ENCODE measurements around the gene LPGAT1.
"Not testable (repeated sequence)": the region's sequence is repeated elsewhere in the genome, so short reads cannot be mapped to it uniquely, and the experiment has no call there.

LPGAT1 gene

DNA sequence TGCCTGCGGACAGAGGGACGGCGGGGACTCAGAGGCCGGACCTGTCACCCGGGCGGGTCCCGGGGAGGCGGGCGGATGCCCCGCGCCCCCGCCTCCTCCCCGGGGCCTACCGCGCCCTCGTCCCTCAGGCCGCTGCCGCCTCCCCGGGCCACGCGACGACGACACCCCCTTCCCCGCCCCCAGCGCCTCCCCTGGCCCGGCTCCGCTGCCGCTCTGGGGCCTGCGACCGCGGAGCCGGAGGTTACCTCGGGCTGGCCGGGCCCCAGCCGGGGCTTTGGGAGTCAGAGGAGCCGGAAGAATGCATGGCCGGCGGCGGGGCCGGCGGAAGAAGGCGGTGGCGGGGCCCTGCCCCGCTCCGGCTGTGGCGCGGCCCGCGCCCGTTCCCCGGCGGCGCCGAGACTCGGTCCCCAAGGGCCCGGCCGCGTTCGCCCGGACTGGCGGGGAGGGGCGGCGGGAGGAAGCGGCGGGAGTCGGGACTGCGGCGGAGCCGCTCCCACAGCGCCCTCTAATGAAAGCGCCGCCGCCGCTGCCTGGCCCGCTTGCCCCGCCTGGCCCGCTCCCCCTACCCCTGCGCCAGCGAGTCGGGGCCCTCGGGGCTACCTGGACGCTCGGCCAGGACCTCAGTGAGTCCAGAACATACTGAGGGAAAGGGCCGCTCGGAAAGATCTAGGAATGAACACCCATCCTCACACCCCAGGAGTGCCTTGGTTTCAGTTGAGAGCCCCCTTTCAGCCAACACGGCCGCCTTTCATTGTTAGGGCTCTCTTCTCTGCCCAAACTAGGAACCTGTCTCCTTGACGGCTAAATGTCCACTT, at the start of gene LPGAT1:
Gene LPGAT1, minus strand, starts transcription at position 436 of the 815 bp plus-strand sequence. CDS start 1,467 bp downstream, outside the sequence.
- H3K9me3 ChIP-seq (ENCODE audit: low read depth, low read length): no peaks in the 10 kb centered on the region
- TF ChIP-seq FOXP2 (optimal IDR thresholded peaks at IDR 0.05; ENCODE audit: control extremely low read depth, extremely low read length, insufficient read depth) (no peak), POLR2AphosphoS5 (IDR thresholded peaks at IDR 0.05; ENCODE audit: borderline replicate concordance, low read depth, low read length) (no peak), EZH2 (IDR thresholded peaks at IDR 0.05) (no peak)
- H3K27ac ChIP-seq: no peak within 1 kb of the TSS
- peak within 1 kb of the TSS; percentile 90 for H3K4me3 ChIP-seq
- DNase-seq (ENCODE audit: low read depth, low spot score): no peak
- H3K9ac ChIP-seq (ENCODE audit: insufficient read length): peak within 1 kb of the TSS; percentile 92
- H3K36me3 ChIP-seq (ENCODE audit: insufficient read depth, low read length): no peaks in the 10 kb centered on the region

DNA sequence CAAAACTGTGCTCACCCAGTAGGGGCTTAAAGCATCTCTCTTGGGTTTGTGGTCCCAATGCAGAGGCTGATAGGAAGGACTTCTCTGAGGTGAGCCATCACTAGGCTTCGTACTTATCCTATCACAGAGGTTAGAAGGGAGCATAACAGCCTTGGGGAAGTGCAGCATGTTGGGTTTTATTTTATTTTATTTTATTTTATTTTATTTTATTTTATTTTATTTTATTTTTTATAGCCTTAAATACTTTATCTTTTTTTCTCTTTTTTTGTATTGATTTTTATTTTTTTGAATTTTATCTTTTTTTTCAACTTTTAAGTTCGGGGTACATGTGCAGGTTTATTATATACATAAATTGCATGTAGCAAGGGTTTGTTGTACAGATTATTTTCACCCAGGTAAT, 48.9 kb upstream of the LPGAT1 start:
- no peaks in the 10 kb centered on the region for H3K9me3 ChIP-seq (ENCODE audit: low read depth, low read length)
- H3K4me3 ChIP-seq: no peak overlapping the region
- DNase-seq (ENCODE audit: low read depth, low spot score): no peak
- TF ChIP-seq EZH2 (IDR thresholded peaks at IDR 0.05): no peak
- TF ChIP-seq POLR2AphosphoS5 (IDR thresholded peaks at IDR 0.05; ENCODE audit: borderline replicate concordance, low read depth, low read length): no peak
- TF ChIP-seq FOXP2 (optimal IDR thresholded peaks at IDR 0.05; ENCODE audit: control extremely low read depth, extremely low read length, insufficient read depth): no peak
- H3K36me3 ChIP-seq (ENCODE audit: insufficient read depth, low read length): no peaks in the 10 kb centered on the region
- no peak overlapping the region for H3K27ac ChIP-seq
- H3K9ac ChIP-seq (ENCODE audit: insufficient read length): no peak overlapping the region

GRCh38 chr1:211876851-211877590, 46.5 kb upstream of the LPGAT1 start:
- DNase-seq (ENCODE audit: low read depth, low spot score): no peak
- no peaks in the 10 kb centered on the region for H3K9me3 ChIP-seq (ENCODE audit: low read depth, low read length)
- TF ChIP-seq FOXP2 (optimal IDR thresholded peaks at IDR 0.05; ENCODE audit: control extremely low read depth, extremely low read length, insufficient read depth): no peak
- H3K4me3 ChIP-seq: no peak overlapping the region
- no peak overlapping the region for H3K27ac ChIP-seq
- no peak overlapping the region for H3K9ac ChIP-seq (ENCODE audit: insufficient read length)
- H3K36me3 ChIP-seq (ENCODE audit: insufficient read depth, low read length): no peaks in the 10 kb centered on the region

GRCh38 chr1:211875541-211875940, 45.0 kb upstream of the LPGAT1 start:
- Histone ChIP-seq H3K36me3 (ENCODE audit: insufficient read depth, low read length) (no peaks in the 10 kb centered on the region), H3K4me3 (no peak overlapping the region), H3K27ac (no peak overlapping the region), H3K9ac (ENCODE audit: insufficient read length) (no peak overlapping the region), H3K9me3 (ENCODE audit: low read depth, low read length) (no peaks in the 10 kb centered on the region)
- TF ChIP-seq EZH2 (IDR thresholded peaks at IDR 0.05) (no peak), POLR2AphosphoS5 (IDR thresholded peaks at IDR 0.05; ENCODE audit: borderline replicate concordance, low read depth, low read length) (no peak), FOXP2 (optimal IDR thresholded peaks at IDR 0.05; ENCODE audit: control extremely low read depth, extremely low read length, insufficient read depth) (no peak)
- no peak for DNase-seq (ENCODE audit: low read depth, low spot score)

- no peak for DNase-seq (ENCODE audit: low read depth, low spot score)
- Histone ChIP-seq H3K4me3 (no peak overlapping the region), H3K36me3 (ENCODE audit: insufficient read depth, low read length) (no peaks in the 10 kb centered on the region), H3K27ac (no peak overlapping the region), H3K9me3 (ENCODE audit: low read depth, low read length) (no peaks in the 10 kb centered on the region), H3K9ac (ENCODE audit: insufficient read length) (no peak overlapping the region)
- no peak for TF ChIP-seq EZH2 (IDR thresholded peaks at IDR 0.05)
- TF ChIP-seq FOXP2 (optimal IDR thresholded peaks at IDR 0.05; ENCODE audit: control extremely low read depth, extremely low read length, insufficient read depth): no peak
- no peak for TF ChIP-seq POLR2AphosphoS5 (IDR thresholded peaks at IDR 0.05; ENCODE audit: borderline replicate concordance, low read depth, low read length)
These were observed 44.2 kb upstream of the LPGAT1 start for GRCh38 chr1:211874521-211875347.

DNA sequence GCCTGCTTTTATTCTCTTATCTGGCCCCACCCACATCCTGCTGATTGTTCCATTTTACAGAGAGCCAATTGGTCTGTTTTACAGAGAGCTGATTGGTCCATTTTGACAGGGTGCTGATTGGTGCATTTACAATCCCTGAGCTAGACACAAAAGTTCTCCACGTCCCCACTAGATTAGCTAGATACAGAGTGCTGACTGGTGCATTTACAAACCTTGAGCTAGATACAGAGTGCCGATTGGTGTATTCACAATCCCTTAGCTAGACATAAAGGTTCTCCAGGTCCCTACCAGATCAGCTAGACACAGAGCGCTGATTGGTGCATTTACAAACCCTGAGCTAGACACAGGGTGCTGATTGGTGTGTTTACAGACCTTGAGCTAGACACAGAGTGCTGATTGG, 43.2 kb upstream of the LPGAT1 start:
- not testable (repeated sequence) for H3K9ac ChIP-seq (ENCODE audit: insufficient read length); H3K9me3 ChIP-seq (ENCODE audit: low read depth, low read length); H3K4me3 ChIP-seq; H3K27ac ChIP-seq; DNase-seq (ENCODE audit: low read depth, low spot score); H3K36me3 ChIP-seq (ENCODE audit: insufficient read depth, low read length)

DNA sequence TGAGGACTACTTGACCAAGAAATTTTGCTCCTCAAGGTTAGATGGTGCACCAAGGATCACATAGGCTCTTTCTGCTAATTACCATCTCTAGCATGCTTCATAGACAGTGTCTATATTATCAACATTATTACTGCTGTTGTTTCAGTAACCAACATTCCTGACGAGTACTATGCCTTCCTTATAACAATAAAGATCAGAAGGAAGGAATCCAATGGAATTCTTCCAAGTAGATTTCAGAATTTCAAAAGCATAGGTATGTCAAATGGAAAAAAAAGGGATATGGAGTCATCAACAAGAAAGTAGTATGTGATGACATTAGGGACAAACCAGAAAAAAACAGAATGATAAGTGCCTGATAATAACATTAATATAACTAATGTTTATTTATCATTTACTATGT, 39.6 kb upstream of the LPGAT1 start:
- no peak for DNase-seq (ENCODE audit: low read depth, low spot score)
- H3K27ac ChIP-seq: no peak overlapping the region
- H3K36me3 ChIP-seq (ENCODE audit: insufficient read depth, low read length): no peaks in the 10 kb centered on the region
- no peak overlapping the region for H3K4me3 ChIP-seq
- no peaks in the 10 kb centered on the region for H3K9me3 ChIP-seq (ENCODE audit: low read depth, low read length)
- no peak overlapping the region for H3K9ac ChIP-seq (ENCODE audit: insufficient read length)
- TF ChIP-seq POLR2AphosphoS5 (IDR thresholded peaks at IDR 0.05; ENCODE audit: borderline replicate concordance, low read depth, low read length) (no peak), FOXP2 (optimal IDR thresholded peaks at IDR 0.05; ENCODE audit: control extremely low read depth, extremely low read length, insufficient read depth) (no peak), EZH2 (IDR thresholded peaks at IDR 0.05) (no peak)

GRCh38 chr1:211865180-211865579, 34.6 kb upstream of the LPGAT1 start:
- no peak overlapping the region for H3K9ac ChIP-seq (ENCODE audit: insufficient read length)
- H3K9me3 ChIP-seq (ENCODE audit: low read depth, low read length): no peaks in the 10 kb centered on the region
- TF ChIP-seq POLR2AphosphoS5 (IDR thresholded peaks at IDR 0.05; ENCODE audit: borderline replicate concordance, low read depth, low read length) (no peak), EZH2 (IDR thresholded peaks at IDR 0.05) (no peak), FOXP2 (optimal IDR thresholded peaks at IDR 0.05; ENCODE audit: control extremely low read depth, extremely low read length, insufficient read depth) (no peak)
- DNase-seq (ENCODE audit: low read depth, low spot score): no peak
- no peaks in the 10 kb centered on the region for H3K36me3 ChIP-seq (ENCODE audit: insufficient read depth, low read length)
- H3K4me3 ChIP-seq: no peak overlapping the region
- no peak overlapping the region for H3K27ac ChIP-seq
